DOHH2 (cell line): ENCODE measurements around the gene ARID3A.

Experiments used
- CTCF ChIP-seq: fragments of 200-600 bp; sonication (generic); IDR thresholded peaks from one replicate; pipeline ENCODE4 v1.5.1; 2014; ENCODE audit warnings: antibody characterized with exemption, mild to moderate bottlenecking, low read depth, low read length; ENCODE audit not compliant: poor library complexity, severe bottlenecking
- EZH2phosphoT487 ChIP-seq: fragments of 200-600 bp; sonication (generic); IDR thresholded peaks from 2 replicates; pipeline ENCODE4 v1.6.1; 2017; ENCODE audit warnings: borderline replicate concordance, mild to moderate bottlenecking, antibody characterized with exemption, low read length, moderate library complexity, mixed read lengths

- TF ChIP-seq CTCF (no peak), EZH2phosphoT487 (no peak)
Measured at GRCh38 chr19:920051-920864, 5.6 kb upstream of the ARID3A start.
